COLO829 (cell line): ENCODE results near the gene ACOX2.

Experiments
- DNase-seq: peaks from one replicate; pipeline ENCODE4 v3.0.0; 2012; ENCODE audit warnings: low spot score

The ACOX2 gene

GRCh38 chr3:58507356-58508078 is 29.5 kb downstream of the ACOX2 start:
- DNase-seq: no peak

DNA sequence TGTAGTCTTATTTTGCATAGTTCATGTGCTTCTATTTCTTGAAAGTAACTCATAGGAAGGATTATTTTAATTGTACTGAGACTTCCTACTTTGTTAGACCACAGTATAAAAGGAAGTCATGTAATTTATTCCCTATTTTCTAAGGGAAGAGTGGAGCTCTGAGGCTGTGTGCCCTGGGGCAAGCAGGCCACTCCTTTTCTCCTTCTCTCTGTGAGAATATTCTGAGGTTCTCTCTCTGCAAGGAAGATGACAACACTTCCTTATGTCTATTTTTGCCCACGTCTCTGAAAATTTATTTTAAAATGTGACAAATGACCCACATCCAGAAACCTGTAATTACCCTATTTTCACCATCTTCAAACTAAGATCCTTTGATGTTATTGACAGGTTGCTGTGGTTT is 34.1 kb downstream of the ACOX2 start:
- DNase-seq: no peak

DNA sequence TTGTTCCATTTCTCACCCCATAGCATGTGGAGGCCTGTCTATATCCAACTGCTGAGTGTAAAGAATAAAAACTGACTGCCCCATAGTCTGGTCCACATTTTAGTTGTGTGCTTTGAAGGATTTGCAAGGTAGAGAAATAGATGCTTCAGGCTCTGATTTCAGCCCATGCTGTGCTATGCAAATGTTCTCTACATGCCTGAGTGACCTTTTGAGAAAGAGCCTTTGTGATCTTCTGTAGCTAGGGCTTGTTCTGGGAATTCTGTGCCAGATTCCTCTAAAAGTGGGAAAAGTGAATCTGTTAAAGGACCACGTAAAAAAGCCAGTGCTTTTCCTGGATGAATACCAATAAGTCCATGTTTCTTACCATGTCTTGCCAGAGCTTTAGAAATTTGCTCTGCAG is 39.9 kb downstream of the ACOX2 start:
- DNase-seq: peak; percentile 58

DNA sequence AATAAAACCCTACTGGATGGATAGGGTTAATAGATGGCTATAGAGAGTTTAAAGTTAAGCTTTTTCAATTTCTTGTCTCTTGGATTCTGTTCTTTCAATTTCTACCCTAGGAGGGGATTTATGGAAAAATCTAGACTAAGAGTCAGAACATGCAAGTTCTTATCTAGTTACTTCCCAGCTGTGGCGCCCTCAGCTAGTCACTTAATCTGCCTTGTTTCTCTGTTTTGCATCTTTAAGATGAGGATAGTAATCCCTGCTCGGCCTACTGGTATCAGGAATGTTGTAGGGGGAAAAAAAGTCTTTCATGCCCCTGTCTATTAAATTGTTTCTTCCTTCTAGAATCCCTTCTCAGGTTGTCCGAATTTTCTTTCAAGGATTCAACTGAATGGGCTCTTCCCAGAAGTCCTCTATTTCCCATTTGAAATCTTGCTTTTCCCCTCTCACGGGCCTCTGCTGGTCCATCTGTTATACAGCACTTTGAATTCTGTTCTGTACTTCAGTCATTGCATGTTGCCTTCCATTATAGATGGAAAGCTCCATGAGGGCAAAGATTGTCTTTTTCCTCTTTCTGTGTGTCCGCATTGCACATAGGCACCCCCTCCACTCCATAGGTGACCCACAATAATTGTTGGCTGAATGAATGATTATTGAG is 40.7 kb downstream of the ACOX2 start:
- DNase-seq: no peak

DNA sequence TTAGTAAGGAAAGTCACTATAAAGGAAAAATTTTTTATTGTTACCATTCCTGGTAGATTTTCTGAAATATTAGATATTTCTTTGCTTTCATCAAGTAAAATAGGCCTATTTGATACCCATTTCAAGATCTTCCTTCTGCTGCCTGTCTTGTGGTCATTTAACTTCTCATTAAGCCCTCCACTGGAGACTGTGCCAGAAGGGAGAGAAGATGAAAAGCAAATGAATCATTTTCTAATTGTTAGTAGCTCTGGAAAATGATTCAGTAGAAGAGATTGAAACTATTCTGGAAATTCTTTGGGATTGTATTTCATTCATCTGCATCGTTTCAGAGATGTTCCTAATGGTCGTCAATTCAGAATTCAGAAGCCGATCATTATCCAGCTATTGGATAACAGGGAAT is 41.9 kb downstream of the ACOX2 start:
- no peak for DNase-seq

DNA sequence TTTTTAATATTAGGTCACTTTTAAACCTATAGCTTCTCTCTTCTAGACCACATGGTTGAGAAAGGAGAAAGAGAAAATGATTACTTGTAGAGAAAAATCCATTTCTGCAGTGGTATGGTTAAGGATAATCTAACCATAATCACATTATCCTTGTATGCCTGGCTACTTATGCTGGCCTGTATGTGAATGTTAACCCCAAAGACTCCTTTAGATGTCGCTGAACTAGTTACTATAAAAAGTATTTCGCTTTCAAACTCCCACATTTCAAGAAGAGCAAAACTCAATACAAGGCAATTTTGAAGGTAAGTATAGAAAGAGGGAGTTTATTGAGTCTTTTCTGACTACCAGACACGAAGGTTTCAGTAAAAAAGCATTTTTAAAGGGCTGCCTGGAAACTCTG is 42.9 kb downstream of the ACOX2 start:
- no peak for DNase-seq

- DNase-seq: no peak
These were observed 44.5 kb downstream of the ACOX2 start for GRCh38 chr3:58492494-58492905.

DNA sequence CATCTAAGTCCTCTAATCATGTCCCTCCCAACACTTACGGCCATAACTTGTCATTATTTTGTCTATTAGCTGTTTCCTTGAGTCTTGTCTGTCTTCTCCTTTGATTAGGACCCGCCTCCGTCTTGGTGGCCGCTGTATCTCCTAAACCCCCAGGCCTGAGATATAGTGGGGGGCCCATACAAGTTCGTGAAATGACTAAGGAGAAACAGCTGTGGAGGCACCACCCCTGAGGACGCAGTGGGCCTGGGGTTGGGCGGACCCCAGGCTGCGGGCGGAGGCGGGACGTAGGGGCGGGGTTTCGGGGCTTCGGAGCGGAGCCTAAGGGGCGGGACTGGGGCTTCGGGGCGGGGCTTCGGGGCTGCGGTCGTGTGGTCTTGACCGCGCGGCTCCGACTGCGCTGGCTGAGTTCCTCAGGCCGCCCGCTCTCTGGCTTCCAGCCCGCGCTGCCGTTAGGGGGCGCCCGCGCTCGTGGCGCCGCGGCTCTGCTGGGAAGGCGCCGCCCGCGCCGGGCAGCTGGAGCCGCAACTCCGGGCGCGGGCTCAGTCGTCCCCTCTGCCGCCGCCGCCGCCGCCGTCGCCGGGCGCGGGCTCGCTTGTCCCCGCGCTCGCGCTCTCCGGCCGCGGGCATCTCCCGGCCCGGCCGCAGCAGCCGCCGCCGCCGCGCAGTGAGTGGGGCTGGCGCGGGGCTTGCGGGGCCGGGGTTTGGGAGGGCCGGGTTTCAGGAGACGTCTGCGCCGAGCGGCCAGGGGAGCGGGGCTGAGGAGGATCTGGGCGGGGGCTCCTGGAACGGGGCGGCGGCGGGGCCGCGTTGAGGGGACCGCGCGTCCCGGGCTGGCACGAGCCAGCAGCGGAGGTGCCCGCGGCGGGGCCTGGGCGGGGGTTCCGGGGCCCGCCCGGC is 45.2 kb downstream of the ACOX2 start, which contains the start of gene KCTD6:
Gene KCTD6 (plus strand): TSS at position 591 of the 897 bp plus-strand sequence. CDS start 6,660 bp downstream, outside the sequence.
- DNase-seq: peak; percentile 88

DNA sequence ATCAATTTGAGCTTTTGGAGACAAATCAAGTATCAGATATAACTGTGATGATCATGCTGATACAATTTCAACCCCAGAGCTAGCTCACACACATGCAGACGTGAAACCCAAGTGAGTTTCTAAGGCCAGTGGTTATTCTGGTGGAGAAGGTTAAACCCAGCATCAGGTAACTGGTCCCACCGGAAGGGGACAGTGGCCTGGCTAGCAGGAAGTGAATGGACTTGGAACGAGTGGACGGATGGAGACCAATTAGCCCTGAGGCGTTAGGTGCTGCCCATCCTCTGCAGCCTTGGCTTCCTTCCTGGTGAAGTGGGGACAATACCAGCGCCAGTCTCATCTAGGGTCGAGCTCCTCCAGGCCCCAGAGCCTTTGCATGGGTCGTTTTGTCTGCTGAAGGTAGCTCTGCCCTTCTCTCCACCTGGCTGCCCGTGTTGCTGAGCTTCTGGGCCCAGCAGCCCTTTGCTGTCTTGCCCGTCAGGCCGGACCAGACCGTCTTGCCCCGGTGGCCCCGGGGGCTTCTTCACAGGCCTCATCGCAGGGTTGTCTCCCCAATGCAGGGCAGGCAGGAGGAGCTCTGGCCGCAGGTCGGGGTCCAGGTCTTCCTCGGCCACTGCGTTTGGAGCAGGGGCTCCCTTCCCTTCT is 46.0 kb downstream of the ACOX2 start:
- DNase-seq: no peak

- DNase-seq: no peak
These were observed 48.0 kb downstream of the ACOX2 start for GRCh38 chr3:58488967-58489366.

DNA sequence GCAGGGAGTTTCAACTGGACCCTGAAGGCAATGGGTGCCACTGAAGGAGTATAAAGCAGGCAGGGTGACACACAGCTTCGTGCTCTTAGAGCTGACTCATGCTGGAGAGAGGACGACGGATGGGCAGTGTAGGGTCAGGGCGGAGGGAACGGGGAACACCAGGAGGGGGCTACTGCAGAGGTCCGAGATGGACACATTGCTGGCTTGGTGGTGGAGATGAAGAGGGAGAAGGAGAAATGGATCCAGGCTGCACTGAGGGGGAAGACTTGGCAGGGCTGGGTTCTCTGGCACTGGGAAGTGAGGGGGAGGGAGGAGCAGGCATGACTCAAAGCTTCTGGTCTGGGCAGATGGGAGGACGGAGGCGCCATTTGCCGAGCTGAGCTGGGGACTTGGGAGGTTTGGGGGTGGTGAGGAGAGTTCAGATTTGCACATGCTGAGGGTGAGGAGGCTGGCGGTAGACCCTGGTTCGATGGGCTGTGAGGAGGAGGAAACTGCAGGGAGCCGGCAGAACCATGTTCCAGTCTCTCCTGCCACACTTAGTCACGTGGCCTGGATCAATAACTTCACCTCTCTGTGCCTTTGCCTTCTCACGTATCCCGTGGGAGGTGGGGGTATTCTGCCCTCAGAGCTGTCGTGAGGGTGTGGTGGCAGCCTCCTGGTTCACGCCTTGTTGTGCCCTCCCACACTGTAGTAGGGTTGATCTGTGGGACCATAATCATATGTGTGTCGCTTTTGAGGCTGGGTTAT is 49.7 kb downstream of the ACOX2 start:
- no peak for DNase-seq

DNA sequence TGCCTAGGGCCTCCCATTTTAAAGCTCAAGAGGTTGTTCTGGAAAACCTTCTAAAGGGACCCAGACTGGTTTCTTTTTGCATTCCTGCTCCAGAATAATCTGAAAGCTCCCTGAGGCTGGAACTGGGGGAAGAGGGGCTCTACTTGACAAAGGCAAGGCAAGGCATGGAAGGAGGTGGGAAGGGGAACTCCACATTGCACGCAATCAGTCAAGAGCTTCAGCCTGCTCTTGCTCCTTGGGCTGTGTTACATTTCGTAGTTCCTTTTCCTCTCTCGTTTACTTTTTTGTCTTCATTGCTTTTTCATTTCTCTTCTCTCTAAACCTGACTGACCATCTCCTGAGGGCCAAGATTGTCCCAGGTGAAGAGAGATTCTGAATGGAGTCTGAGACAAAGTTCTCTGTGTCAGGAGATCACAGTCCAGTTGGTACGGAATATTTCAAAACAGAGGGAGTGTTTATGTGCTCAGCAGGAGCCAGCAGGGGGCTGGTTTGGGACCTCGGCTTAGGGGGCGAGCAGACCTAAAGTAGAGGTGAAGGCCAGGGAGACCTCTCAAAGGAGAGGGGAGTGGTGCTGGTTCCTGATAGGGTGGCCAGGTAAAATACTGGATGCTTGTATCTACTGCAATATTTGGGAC is 51.1 kb downstream of the ACOX2 start:
- DNase-seq: no peak

DNA sequence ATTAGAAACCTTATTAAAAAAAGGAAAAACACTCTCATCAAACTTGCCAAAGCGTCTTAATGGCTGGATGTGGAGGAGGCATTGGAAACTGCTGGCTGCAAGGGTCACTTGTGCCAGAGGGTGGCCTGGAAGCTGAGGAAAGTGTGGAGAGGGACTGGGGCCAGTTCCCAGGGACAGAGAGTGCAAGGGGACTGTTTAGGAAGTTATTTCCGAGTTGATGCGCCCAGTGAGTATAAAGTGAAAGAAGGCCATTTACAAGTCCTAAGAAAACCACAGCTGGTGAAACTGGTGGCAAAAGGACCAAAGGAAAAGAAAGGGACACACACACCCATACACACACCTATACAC is 52.3 kb downstream of the ACOX2 start:
- DNase-seq: no peak

DNA sequence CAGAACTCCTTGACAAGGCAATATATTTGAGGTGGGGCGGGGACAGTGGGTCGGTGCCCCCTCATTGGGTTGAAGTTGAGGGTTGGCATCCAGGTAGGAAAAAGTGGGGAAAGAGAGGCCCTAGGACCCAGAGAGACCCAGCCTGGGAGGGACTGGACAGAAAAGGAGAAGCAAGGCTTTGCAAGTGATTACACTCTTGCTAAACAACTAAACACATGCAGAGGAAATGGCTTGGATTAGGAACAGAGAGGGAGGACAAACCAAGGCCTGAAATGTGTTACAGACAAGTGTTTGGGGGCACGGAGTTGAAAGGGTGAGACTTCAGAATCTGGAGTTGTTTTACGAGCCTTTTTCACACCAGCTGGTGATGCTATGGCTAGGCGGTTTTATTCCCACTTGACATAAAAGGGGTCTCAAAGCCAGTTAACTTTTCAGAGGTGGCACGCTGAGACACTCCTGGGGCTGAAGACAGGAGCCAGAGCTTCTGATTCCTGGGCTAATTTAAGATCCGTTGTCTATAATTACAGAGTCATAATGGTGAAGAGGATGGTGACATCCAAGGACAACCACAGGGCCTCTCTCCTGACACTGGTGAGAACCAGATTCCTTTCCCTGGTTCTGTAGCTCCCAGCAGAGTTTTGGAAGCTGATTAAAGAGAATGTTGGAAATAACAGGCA is 52.8 kb downstream of the ACOX2 start:
- no peak for DNase-seq

GRCh38 chr3:58482917-58483636 is 53.9 kb downstream of the ACOX2 start:
- no peak for DNase-seq

- DNase-seq: no peak
These were observed 56.7 kb downstream of the ACOX2 start for GRCh38 chr3:58480309-58480708.

DNA sequence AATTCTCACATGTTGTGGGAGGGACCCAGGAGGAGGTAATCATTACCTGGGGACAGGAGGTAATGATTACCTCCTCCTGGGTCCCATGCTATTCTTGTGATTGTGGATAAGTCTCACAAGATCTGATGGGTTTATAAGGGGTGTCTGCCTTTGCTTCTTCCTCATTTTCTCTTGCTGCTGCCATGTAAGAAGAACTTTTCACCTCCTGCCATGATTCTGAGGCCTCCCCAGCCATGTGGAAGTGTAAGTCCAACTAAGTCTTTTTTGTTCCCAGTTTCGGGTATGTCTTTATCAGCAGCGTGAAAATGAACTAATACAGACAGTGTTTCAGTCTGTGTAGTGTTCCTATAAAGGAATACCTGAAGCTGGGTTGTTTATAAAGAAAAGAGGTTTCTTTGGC is 58.2 kb downstream of the ACOX2 start:
- DNase-seq: no peak

GRCh38 chr3:58474967-58475578 is 61.9 kb downstream of the ACOX2 start:
- DNase-seq: no peak

GRCh38 chr3:58474348-58474911 is 62.6 kb downstream of the ACOX2 start:
- DNase-seq: no peak
